GM19452 (cell line): ENCODE data around the gene NTN3.

Experiments
- ATAC-seq: cut with Tn5 transposase; IDR thresholded peaks from one replicate; pipeline ENCODE4 v1.9.1; 2021; ENCODE audit not compliant: unreplicated experiment

The NTN3 gene

GRCh38 chr16:2512735-2513404, 41.8 kb downstream of the NTN3 start:
- peak; percentile 4 for ATAC-seq

DNA sequence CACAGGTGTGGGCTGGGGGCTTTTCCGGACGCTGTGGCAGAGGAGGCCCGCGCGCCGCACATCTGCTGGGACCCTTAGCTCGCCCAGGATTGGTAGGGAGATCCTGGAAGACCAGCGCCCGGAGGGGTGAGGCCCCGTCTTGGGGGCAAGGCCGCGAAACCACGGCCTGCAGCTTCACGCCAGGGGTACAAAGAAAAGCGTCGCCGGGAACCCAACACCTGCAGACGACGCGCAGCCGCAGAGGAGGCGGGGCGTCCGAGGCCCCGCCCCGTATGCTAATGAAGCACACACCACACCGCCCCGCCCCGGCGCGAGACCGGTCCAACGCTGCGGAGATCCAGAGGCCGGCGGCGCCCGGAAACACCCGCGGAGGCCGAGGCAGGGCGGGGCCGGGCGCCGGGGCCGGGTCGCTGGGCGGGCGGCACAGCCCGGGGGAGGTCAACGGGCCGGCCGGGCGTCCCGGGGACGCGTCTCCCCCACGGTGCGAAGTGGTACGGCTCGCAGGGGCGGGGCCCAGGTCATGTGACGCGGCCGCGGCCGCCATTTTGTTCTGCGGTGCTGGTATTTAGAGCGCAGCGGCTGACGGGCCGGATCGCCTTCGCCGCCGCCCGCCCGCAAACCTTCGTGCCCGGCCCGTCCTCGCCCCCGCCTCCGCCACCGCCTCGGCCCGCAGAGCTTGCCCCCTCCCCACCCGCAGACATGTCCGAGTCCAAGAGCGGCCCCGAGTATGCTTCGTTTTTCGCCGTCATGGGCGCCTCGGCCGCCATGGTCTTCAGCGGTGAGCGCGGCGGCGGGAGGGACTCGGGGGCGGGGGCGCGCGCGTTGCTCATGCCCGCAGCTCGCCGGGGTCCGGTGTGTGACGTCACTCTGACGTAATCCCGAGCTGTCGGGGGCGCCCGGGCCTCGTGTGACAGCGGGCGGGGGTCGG, 42.6 kb downstream of the NTN3 start, which contains the start of gene ATP6V0C:
Gene ATP6V0C, plus strand, starts transcription at position 548 of the 928 bp plus-strand sequence. Its CDS starts 152 bp downstream, at position 700.
- ATAC-seq = peak; percentile 71

DNA sequence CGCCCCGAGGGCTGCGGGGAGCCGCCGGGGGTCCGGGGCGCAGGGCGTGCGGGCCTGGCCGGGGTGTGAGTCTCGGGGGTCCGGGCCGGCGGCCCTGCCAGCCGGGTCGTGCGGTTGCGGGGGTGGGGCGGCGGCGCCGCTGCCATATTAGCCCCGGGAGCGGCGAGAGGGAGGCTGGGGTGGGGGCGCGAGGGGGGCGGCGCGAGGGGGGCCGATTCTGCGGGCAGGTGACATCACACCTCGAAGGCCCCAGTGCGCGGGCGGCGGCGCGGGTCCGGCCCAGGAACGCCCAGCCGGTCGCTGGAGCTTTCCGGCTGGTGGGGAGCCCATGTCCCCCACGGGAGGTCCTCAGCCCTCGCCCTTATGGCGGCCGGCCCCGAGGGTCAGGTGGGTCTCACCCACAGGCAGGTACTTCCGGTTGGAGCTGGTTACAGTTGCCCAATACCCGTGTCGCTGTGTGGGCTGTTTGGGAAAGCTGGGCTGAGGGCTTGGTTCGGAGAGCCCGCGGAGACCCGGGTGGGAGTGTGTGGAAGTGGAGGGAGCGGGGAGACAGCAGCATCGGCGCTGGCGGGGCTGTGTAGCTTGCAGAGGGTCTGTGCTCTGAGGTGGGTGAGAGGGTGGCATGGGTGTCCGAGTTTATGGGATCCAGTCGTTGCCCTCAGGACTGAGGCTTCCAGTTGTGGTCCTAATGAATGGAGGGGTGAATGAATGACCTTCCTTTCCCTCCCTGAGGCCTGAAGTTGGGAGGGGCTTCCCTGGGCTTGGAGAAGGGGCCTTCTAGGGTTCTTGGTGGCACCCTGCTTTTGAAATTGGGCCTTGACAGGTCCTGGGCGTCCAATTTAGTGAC, 43.5 kb downstream of the NTN3 start:
- ATAC-seq = no peak

DNA sequence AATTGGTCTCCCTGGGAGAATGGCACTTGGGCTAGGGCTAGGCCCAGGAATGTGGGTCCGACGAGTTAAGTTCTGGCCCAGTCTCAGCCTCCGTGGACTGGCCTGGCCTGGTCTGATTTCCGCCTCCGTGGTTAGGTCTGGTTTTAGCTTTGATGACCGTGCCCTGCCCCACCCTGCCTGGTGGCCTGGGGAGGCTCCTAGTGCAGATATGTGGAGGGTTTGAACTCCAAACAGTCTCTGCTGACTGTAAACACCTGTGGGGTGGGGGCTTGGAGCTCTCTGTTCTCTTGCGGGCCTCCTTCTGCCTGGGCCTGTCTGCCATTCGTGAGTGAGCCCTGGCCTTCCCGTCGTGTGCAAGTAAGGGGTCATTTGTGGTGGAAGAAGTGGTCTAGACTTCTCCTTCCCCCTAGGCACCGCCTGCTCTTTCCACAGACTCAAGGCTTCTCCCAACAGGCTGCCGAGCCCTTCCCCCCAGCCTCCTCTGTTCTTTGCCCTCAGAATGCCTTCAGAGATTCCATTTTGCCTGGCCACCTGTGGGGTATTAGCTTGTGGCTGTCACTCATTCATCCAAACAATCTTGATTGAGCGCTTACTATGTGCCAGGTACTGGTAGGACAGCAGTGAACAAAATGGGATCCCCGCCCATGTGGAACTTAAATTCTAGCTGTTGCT, 44.2 kb downstream of the NTN3 start:
- no peak for ATAC-seq

- no peak for ATAC-seq
Observed at GRCh38 chr16:2516391-2517240, 45.5 kb downstream of the NTN3 start.

GRCh38 chr16:2517954-2518605, 47.0 kb downstream of the NTN3 start:
- ATAC-seq = no peak

DNA sequence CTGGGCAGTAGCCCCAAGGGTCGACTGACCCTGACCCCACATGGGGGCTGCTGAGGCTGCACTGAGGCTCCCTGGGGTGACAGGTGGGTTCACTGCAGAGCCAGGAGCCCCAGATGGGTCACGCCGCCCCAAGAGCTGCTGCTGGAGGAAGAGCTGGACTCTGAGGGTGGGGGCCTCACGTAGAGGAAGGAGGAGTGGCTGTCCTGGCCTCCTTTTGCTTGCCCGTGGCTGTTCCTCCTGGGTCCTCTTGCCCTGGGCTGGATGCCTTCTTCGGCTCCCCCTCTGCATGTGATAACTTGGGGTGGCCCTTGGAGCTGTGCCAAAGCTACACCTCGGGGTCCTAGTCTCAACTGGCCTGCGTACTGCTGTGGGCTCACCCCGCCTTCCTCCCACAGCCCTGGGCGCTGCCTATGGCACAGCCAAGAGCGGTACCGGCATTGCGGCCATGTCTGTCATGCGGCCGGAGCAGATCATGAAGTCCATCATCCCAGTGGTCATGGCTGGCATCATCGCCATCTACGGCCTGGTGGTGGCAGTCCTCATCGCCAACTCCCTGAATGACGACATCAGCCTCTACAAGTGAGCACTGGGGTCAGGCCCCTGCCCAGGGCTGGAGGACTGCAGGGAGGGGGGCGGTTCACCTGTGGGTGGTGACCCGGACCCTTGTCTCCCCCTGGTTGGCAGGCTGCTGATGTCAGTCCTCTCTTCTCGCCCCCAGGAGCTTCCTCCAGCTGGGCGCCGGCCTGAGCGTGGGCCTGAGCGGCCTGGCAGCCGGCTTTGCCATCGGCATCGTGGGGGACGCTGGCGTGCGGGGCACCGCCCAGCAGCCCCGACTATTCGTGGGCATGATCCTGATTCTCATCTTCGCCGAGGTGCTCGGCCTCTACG, 48.0 kb downstream of the NTN3 start:
- ATAC-seq = no peak

DNA sequence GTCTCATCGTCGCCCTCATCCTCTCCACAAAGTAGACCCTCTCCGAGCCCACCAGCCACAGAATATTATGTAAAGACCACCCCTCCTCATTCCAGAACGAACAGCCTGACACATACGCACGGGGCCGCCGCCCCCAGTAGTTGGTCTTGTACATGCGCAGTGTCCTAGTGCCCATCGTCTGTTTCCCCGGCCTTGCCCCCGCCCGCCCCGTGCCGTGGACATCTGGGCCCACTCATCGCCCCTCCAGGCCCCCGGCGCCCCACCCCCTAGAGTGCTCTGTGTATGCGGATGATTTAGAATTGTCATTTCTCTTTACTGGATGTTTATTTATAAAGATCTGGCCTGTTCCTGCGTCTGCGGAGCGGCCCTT, 48.6 kb downstream of the NTN3 start:
- no peak for ATAC-seq

GRCh38 chr16:2520097-2520783, 49.1 kb downstream of the NTN3 start, which contains the start of gene AMDHD2:
TSS of gene AMDHD2 (plus strand) at chr16:2520371. CDS start at chr16:2520459, 88 bp downstream.
- peak; percentile 49 for ATAC-seq

DNA sequence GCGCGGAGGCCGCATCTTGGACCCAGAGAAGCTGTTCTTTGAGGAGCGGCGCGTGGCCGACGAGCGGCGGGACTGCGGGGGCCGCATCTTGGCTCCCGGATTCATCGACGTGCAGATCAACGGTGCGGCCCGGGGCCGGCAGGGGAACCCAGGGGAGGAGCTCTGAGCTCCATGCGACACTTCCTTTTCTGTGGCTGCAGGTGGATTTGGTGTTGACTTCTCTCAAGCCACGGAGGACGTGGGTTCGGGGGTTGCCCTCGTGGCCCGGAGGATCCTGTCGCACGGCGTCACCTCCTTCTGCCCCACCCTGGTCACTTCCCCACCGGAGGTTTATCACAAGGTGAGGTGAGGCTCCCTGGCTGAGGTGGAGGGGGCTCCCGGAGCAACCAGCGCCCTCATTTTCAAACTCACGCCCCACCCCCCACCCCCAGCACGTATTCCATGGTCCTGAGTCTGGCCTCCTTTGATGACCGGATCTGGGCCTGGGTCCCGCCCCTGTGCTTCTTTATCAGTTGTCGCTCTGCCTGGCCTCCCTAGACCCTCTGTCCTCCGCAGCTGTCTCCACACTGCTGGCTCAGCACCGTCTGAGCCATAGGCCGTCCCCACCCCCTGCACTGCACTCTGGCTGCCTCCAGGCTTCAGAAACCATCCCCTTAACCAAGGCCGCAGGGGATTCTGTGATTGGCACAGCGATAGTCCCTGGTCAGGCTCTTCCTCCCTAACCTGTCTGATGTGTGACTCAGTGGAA, 49.9 kb downstream of the NTN3 start:
- peak; percentile 33 for ATAC-seq
